Measurements from ENCODE around the gene AR.

AR gene

GRCh38 chrX:67563469-67564448 lies 19.9 kb downstream of the AR start:
- no peak overlapping the region for H3K27ac ChIP-seq
- no peak for DNase-seq (ENCODE audit: low read depth, low spot score)

DNA sequence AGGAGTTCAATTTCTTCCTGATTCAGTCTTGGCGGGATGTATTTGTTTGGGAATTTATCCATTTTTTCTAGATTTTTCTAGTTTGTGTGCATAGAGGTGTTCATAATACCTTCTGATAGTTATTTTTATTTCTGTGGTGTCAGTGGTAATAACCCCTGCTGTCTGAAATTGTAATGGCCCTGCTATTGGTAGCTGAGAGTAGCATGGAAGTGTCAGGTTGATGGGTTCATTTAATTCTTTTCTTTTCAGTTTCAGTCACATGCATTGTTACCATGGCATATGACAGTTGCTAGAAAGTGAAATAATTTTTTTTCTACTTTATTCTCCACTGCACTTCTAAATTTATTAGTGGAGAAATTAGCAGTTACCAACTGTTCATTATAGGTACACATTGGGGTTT lies 20.7 kb downstream of the AR start:
- DNase-seq (ENCODE audit: low read depth, low spot score): no peak
- no peak overlapping the region for H3K27ac ChIP-seq

DNA sequence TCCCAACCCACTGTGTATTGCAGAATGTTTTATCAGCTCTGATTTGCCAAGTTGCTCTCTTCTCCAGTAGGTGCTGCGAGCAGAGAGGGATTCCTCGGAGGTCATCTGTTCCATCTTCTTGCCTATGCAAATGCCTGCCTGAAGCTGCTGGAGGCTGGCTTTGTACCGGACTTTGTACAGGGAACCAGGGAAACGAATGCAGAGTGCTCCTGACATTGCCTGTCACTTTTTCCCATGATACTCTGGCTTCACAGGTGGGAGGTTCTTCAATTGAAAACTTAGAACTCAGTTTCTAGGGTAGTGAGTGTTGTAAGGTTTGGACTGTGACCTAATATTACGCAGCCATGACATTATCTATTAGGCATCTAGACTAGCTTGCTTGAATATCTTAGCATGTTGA lies 24.9 kb downstream of the AR start:
- no peak overlapping the region for H3K27ac ChIP-seq
- DNase-seq (ENCODE audit: low read depth, low spot score): no peak

DNA sequence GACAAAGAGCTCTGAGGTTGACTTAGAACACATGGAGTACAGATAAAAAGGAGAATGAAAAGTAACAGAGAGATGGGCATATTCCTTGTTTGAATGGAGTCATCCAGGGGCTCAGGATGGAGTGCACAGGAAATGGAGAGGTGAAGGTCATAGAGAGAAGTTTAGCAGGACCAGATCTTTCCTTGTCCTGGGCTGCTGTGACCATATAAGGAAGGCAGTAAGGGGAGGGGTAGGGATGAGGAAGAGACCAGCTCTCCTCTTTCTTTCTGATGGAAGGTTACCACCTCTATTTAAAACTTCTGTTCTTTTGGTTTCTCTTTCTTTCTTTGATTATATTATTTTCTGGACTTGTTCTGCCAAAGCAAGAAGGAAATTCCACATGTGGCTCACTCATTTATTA lies 27.0 kb downstream of the AR start:
- H3K27ac ChIP-seq: no peak overlapping the region
- no peak for DNase-seq (ENCODE audit: low read depth, low spot score)

DNA sequence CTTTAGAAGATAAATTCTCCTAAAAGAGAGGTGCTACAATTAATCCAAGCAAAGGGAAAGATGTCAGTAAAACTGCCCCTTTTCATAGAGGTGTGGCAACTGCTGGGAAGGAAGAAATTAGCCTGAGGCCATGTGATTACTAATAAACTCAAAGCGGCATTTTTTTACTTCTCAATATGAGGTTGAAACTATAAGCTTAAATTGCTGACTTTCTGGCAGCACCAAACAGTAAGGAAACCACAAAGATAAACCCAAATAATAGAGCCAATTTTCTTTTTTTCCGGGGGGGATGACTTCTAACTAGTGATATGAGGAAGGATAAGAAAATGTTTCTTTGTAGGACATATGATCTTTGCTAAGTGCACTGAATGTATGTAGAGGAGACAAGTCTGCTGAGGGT lies 30.9 kb downstream of the AR start:
- no peak for DNase-seq (ENCODE audit: low read depth, low spot score)
- no peak overlapping the region for H3K27ac ChIP-seq

GRCh38 chrX:67582436-67582835 lies 38.6 kb downstream of the AR start:
- H3K27ac ChIP-seq: no peak overlapping the region
- DNase-seq (ENCODE audit: low read depth, low spot score): no peak

DNA sequence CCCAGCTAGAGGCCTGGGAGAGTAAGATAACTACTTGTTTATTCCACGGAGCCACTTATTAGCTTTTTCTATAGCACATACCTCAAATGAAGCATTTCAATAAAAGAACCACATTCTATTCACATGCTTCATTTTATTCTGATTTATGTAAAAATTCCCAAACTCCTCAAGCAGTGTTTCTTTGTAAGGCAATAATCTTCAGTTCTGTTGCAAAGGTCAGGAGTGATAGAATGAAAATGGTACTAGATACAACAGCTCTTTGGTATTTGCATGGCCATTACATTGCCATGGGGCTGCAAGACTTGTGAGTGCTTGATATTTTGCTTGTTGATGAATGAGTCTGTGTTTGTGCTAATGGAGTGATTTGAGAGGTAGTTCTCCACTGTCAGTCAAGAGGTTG lies 39.4 kb downstream of the AR start:
- no peak for DNase-seq (ENCODE audit: low read depth, low spot score)
- H3K27ac ChIP-seq: no peak overlapping the region

- no peak for DNase-seq (ENCODE audit: low read depth, low spot score)
- no peak overlapping the region for H3K27ac ChIP-seq
These were observed 41.6 kb downstream of the AR start for GRCh38 chrX:67585401-67585800.

- DNase-seq (ENCODE audit: low read depth, low spot score): no peak
- H3K27ac ChIP-seq: no peak overlapping the region
These were observed 44.3 kb downstream of the AR start for GRCh38 chrX:67587946-67588624.

- DNase-seq (ENCODE audit: low read depth, low spot score): no peak
- H3K27ac ChIP-seq: no peak overlapping the region
These were observed 53.3 kb downstream of the AR start for GRCh38 chrX:67596839-67597790.

DNA sequence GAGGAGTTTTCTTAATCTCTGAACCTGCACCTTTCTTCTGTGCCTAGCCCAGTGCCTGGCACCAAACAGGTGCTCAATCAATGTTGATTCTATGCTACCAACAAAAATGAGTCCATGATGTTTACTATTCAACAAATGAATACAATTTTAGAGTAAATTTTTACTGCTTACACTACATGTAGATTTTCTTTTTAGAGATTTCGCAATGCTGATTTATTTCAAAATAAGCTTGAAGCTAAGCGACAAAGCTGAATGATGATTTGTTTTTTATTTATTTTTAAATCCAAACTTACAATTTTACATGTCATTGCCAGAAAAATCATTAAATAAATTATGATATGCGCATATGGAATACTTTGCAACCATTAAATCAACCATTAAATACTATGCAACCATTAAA lies 55.7 kb downstream of the AR start:
- DNase-seq (ENCODE audit: low read depth, low spot score): no peak
- H3K27ac ChIP-seq: no peak overlapping the region

DNA sequence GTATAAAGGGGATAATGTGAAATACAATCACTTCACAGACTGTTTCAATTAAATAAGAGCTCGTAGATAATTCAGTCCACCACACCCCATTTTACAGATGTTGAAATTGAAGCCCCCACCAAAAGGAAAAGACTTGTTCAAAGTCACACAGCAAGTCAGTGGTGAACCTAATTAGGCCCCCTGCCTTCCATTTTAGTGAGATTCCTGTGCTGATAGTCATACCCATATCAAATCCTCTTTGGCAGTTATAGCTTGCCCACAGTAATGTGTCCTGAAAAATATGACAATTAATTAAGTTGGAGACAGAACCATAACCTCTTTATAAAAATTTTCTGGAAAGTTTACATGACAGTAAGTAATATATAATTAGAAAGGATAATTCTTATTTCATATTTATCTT lies 58.0 kb downstream of the AR start:
- DNase-seq (ENCODE audit: low read depth, low spot score): no peak
- H3K27ac ChIP-seq: no peak overlapping the region

DNA sequence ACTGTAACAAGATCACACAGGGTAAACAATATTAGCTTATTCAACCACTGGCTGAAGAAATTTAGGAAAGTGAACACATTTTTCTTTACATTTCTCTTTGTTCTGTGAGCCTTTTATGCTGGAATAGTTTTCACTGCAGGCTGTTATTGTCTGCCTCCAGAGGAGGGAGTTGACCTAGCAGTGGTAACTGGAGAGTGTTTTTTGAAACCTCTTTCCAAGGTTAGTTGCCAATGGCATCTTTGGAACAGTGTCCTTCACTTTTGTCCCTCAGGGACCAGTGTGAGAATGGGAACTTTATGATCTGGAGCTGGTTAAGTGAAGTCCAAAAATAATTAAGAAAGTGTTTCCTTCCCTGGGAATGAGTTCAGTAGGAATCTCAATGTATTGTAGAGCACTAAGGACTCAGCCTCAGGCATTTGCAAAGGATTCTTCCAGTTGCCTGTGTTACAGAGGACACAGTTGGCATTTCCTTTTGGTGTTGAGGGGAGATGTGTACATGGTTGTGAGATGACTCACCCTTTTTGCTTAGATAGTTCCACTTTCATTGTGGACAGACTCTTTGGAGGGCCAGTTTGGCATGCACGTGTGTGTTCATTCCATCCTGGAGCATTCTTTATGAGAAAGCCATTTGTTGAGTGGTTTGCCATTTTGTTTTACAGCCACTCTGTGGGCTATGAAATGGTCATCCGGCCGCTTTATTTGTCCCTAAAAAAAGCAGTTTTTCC lies 61.3 kb downstream of the AR start:
- DNase-seq (ENCODE audit: low read depth, low spot score): no peak
- H3K27ac ChIP-seq: no peak overlapping the region

GRCh38 chrX:67607466-67607865 lies 63.6 kb downstream of the AR start:
- no peak overlapping the region for H3K27ac ChIP-seq
- no peak for DNase-seq (ENCODE audit: low read depth, low spot score)

- H3K27ac ChIP-seq: no peak overlapping the region
- no peak for DNase-seq (ENCODE audit: low read depth, low spot score)
These were observed 66.5 kb downstream of the AR start for GRCh38 chrX:67610282-67610681.

DNA sequence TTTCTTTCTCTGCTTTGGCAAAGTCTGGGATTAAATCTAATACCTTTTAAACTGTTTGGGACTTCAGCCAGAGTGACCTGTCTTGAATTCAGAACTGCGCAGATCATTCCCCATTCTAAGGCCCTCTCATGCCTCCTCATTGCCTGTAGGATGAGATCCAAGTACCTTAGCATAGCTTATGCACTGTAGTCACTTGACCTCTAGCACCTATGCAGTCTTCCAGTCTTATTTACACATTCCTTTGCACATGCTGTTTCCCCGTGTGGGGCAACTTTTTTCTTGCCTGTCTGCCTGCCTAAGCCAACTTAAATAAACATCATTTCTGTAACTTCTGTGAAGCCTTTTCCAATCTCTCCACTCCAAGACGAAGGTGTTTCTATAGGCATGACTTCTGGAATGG lies 68.4 kb downstream of the AR start:
- H3K27ac ChIP-seq: no peak overlapping the region
- no peak for DNase-seq (ENCODE audit: low read depth, low spot score)

DNA sequence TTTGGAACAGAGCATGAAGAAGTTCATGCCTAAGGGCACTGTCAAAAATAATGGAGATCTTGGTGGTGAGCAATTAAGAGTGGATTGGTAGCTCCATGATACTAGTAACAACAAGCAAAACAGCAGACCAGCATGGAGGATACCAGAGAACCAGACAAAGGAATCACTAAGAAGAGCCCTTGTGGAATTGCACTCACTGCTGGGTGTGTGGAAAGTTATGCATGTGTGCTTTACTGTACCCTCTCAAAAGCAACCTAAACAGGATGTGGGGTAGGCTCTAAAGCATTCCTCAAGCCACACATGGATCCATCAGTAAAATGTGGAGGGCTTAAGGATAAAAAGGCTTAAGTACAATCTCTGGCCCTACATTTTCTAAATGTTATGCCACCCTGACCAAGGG lies 69.5 kb downstream of the AR start:
- no peak for DNase-seq (ENCODE audit: low read depth, low spot score)
- no peak overlapping the region for H3K27ac ChIP-seq

GRCh38 chrX:67613996-67614395 lies 70.2 kb downstream of the AR start:
- H3K27ac ChIP-seq: no peak overlapping the region

GRCh38 chrX:67614423-67614822 lies 70.6 kb downstream of the AR start:
- peak; percentile 29 for DNase-seq (ENCODE audit: low read depth, low spot score)
- peak overlapping the region; percentile 29 for H3K27ac ChIP-seq

More at GRCh38 chrX:67613996-67614395, 70.2 kb downstream of the AR start:
- DNase-seq (ENCODE audit: low read depth, low spot score): no peak

DNA sequence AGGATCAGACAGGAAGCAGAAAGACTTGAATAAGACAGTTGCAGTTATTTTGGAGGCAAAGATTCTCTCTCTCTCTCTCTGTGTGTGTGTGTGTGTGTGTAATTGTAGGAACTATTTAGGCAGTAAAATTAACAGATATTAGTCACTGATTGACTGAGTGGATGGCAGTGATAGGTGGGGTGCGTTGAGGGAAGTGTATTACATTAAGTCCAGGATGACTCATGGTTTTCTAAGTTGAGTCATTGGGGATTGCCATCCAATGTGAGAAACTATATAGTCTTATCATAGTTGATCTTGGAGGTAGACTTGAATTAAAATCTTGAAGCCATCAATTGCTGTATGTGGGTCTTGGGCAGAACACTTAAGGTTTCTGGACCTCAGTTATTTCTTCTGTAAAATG lies 75.4 kb downstream of the AR start:
- H3K27ac ChIP-seq: no peak overlapping the region
- DNase-seq (ENCODE audit: low read depth, low spot score): peak; percentile 84
